ENCODE data around the gene HAUS5.

- TF ChIP-seq EZH2 (IDR thresholded peaks at IDR 0.05; ENCODE audit: borderline replicate concordance, low read depth, low read length, poor library complexity, severe bottlenecking) (no peak), CTCF (conservative IDR thresholded peaks at IDR 0.05; ENCODE audit: low read depth, low read length) (no peak)
These were observed 38.0 kb downstream of the HAUS5 start for GRCh38 chr19:35650581-35650980.
